Activated T-cell treated with anti-CD3 and anti-CD28 coated beads for 48 hours (primary cell): ENCODE results near the gene MED9.

ENCODE experiments used
- DNase-seq: peaks from one replicate; pipeline ENCODE4 v3.0.0-alpha.2; 2020; ENCODE audit warnings: low read depth

The MED9 gene

DNA sequence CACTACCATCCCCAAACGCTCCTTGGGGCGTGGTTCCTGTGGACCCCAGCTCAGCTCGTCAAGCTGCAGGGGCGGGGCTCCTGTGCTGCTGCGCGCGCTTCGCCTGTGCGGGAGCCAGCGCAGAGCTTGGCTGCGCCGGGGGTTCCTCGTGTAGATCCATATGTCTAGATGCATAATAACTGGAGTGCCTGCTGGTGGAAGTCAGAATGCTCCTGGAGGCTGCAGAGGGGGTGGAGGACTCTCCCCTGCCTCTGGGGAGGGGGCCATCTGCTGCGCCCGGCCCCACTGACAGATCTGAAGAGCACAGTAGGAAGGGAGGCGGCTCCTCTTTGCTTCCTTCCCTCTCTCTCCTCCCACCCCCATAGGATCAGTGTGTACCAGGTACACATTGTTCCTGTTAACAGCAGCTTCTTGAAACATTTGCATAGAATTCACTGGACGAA lies 14.8 kb downstream of the MED9 start:
- DNase-seq: no peak

DNA sequence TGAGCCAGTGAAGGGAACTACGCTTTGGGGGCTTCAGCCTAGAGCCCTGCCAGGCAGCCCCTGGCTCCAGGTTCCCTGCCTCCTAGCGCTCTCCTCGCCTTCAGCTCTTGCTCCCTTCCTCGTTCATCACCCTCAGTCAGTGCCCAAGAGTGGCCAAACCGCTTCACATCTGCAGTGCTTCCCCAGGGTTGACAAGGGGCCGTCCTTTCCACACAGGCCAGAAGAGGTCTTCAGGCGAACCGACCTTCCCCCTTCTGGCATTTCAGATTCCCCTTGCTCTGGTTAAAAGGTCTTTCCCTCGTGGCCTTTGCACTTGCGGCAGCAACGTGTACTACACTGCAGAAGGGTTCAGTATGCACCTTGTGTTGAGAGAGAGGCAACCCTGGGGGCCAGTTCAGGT lies 15.3 kb downstream of the MED9 start:
- no peak for DNase-seq

DNA sequence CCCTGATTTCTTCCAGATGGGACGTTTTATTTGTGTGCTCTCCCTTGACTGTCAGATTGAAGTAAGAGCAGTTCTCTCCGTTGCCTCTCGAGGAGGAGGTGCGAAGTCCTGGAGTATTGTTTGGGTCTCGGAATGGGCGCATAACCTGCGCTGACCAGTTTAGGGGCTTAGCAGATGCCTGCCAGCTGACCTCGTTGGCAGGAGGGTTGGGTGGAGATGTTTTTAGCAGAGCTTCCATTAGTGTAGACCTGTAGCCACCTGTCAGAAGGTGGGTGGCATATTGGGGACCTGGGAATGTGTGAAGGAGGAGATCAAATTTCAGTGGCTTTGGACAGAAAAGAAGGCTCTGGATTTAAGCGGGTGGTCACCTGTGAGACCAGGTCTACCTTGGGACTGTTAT lies 15.8 kb downstream of the MED9 start:
- no peak for DNase-seq

DNA sequence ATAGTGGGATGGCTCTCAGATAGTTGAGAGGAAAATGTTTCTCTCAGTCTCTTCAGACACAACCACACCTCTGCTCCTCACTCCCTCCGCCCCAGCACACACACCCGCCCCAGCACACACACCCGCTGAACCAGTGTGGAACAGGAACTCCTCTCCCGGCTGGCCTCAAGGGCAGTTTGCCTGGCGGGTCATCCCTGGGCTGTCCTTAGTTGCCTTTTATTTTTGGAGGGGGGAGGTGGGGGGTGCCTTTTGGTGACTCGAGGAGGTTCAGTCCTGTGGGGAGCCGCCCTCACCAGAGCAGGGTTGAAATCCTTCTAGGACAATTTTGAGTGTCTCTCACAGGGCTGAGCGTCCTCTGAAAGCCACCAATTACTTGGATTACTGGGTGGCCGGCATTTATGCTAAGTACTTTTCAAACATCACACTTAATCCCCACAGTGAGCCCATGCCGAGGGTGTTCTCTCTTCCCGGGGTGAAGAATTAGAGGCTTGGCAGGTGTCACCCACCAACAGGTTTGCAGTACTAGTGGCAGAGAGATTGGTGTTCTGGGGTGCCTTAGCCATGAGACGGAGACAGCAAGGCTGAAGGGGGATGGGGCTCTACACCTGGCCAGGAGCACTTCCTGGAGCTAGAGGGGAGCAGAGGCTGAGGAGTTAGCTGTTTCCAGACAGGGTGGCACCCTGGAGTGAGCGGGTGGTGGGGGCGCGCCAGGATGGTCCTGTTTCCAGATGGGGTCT lies 16.6 kb downstream of the MED9 start:
- no peak for DNase-seq

DNA sequence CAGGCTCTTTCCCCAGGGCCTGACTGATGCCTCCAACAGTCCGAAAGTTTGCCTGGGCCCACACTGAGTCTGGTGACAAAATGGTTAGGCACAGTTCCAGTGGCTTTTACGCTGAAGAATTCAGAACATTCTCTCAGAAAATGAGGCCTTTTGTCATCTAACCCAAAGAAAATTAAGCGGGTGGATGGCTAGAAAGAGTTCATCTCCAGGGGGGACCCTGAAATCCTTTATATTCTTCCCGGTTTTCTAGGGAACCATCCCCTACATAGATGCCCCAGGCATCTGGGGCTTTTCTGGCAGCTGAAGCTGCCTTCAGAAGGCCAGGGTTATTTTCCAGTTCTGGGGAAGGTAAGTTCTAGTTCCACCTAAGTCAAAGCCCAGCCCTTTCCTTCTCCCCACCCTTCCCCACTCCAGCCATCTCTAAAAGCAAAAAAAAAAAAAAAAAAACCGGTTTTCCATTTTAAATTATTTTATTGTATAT lies 17.2 kb downstream of the MED9 start:
- no peak for DNase-seq

DNA sequence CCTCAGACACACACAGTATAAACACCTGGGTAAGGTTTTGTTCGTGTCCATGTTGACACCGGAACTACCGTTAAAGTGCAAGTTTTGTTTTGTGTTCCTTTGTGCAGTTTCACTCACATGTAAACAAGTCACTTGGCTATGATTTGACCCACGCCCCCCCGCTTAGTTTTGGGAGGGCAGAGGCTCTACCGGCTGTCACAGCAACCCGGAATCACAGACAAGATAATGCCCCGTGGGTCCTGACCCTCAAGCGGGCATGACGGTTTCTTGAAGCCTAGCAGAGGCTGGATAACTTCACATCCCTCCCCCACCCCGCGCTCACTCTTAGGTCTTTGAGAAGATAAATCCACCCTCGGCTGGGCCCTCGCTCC lies 17.7 kb downstream of the MED9 start:
- DNase-seq: no peak

DNA sequence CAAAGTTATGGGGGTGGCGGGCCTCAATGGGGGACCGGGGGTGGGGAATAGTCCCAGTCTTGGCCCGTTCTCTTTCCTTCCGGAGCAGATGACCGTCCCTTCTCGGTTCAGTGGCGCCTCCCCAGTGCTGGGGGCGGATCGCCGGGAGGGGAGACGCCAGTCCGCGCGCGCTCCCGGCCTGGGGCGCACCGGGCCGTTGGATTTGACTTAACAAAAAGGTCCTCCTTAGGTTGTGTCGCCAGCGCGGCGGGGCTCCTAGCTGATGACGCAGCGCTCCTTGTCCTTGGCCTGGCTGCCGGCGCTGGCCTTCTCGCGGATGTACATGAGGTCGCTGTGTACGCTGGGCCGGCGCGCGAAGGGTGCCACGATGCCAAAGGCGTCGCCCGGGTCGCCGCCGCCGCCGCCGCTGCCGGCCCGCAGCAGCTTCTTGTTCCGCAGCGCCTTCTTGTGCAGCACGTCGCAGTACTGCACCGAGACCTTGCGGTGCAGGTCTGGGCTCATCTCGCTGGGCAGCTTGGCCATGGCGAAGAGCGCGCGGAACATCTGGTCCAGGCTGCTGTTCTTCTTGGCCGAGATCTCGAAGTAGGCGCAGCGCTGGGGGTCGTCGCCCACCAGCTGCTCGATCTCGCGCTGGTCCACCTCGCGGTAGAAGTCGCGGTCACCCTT lies 18.2 kb downstream of the MED9 start:
- no peak for DNase-seq

DNA sequence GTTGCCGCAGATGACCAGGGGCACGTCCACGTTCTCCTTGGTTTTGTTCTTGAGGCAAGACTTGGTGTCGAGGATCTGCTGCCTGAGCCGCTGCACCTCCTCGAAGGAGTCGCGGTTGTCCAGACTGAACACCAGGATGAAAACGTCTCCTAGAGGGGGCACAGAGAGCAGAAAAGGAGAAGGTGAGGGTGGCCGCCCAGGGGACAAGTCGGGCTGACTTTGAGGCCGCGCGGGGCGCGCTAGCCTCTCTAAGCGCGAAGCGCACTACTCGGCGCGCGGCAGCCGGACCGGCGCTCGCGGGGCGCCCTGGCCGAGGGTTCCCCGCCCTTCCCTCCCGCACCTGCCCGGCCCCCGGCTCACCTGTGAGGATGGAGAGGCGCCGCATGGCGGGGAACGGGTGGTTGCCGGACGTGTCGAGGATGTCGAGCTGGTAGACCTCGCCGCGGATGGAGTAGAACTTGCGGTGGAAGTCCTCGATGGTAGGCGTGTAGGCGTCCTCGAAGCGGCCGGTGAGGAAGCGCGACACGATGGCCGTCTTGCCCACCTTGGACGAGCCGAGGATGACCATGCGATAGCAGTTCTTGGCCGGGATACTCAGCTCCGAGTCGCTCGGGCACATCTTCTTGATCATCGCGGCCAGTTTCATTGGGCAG lies 18.9 kb downstream of the MED9 start:
- DNase-seq: no peak

DNA sequence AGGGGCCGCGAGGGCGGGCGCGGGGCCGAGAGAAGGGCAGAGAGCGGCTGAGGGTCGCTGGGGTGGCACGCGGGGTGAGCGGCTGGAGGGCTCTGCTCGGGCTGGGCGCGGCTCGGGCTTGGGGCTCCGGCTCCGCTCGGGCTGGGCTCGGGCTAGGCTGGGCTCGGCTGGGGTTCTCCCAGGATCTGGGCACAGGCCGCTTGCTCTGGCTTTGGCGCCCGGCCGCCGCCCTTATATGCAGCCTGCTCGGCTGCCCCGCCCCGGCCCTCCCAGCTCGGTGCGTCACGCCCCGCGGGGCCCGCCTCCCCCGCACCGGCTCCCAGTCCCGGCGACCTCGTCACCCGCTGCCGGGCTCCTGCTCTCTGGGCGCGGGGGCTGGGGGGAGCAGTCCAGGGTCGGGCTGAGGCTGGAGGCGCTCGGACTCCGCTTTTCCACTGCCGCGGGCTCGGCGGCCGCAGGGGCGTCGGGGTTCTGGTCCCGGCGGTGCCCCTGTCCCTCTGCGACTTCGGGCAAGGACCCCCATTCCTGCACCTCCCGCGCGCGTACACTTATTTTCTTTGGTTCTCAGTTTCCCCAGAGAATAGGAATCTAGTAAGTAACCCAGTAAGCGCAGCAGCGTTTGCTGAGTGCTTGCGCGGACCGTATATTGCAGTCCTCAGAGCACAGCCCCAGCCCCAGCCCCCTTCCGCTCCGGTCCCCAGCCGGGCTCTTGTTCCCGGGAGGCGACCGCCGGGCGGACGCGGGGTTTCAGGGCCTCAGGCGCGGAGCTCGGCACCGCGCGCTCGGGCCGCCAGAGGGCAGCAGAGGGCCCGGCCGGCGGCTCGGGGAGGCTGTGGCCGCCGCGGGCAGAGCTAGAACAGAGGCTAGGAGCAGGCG lies 19.6 kb downstream of the MED9 start, which contains the start of gene RASD1:
Gene RASD1, minus strand, starts transcription at position 207 of the 876 bp plus-strand sequence. CDS start 214 bp downstream, outside the sequence.
- DNase-seq: peak; percentile 85

DNA sequence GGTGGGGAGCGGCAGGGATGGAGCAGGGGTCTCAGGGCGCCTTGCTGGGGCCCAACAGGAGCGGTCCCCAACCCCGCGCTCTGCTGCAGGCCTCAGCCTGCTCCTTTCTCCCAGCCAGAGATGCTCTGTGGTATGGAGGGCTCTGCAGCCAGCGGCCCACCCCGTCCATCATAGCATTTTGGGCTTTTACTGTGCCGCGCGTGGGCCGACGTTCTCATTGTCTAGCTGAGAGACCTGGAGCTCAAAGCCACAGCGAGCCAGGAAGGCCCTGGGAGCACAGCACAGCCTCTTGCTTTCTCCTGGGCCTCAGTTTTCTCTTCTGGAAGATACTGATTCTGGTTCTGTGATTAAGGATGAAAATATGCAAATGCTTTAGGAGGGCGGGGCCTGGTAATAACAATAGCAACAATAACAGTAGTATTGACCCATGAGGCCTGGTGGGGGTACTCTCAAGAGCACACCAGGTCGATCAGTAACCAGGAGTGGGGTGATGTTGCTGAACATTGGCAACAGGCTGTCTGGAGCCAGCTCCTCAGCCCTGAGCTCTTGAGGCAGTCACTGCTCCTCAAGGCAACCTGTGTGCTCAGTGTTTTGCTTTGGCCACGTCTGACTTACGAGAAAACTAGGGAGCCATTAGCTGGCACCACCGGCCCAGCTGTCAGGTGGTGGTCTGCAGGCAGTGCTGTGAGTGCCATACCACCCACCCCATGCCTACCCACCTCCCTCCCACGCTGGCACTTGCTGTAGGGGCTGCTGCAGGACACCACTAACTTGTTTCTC lies 20.5 kb downstream of the MED9 start:
- DNase-seq: no peak

DNA sequence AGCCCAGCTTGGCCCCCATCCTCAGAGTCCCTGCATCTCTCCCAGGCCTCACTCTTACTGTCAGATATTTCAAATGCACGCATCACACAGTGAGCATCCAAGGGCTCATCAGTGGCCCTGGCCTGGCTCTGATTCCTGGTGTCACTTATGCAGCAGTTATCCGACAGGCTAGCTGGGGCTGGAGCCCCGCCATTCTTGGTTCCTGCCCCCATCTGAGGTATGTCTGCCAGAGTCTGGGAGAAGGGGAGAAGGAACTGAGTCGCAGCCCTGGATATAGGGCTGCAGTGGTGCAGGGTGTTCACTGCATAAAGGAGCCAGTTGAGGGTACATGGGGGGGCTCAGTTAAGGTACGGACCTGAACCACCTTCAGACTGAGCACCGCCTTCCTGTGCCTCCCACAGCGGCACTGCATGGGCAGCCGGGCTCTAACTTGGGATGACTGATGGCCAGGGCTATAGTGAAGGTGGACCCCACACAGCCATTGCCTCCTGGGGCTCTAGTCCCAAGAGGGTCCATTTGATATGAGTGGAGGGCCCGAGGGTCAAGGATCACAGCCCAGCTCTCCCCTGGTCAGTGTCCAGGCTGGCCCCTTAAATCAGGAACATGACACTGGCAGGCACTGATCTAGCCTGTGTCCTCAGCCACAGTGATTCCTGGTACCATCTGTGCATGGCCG lies 21.2 kb downstream of the MED9 start:
- DNase-seq: no peak

DNA sequence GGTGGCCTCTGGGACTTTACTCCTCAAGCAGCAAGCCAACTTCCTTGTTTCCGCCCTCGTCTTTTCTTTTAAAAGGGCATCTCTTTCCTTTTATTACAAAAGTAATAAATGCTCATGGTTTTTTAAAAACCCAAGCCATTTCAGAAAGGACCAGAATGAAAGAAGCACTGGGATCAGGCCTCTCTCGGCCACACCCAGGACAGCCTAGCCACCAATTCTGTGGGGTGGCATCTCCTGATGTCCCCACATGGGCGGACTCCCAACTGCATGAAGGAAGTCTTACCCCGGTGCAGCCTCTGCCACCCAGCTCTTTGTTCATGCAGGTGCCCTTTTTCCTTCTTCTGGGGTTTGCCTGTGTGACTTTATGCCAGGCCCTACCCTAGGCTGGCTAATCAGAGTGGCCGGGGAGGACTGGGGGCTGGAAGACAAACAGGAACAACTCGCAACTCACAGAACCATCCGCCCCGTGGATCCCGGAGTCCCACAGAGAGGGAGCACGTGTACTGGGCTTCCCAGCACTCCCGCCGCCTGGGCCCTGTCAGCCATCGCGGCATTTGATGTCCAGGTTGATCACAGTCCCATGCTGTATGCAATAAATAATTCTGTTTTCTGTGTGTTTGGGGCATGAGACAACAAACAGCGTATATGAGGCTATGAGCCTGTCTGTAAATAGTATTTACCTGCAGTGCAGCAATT lies 22.0 kb downstream of the MED9 start:
- DNase-seq: no peak

DNA sequence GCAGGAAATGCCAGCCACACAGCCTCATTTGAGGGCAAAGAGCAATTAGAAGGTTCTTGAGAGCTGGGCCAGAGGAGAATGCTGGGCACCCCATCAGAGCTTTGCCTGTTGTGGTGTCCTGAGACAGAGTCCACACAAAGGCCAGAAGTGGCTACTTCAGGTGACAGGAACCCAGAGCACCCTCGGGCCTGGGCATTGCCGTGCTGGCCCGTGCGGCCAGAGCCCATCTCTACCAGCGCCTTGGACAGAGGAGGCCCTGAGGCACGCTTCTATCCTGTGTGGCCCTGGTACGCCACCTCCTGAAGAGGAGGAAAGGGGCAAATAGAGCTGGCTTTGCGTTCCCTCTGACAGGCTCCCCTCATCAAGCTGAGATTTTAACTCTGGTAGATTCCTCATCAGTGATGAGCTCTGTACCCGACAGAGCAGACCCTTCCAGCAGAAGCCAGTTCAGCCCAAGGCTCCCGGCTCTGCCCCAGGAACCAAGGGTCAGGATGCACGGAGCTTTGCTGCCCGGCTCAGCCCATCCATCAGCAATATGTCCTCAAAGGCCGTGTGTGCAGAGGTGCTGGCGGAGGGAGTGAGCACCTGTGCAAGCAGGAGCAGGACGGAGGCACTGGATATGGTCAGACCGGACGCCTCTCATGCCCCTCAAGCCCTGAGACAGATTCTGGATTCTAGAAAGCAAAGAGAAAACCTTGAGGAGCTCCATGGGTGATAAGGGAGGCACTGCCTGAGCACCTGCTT lies 22.8 kb downstream of the MED9 start:
- DNase-seq: no peak

DNA sequence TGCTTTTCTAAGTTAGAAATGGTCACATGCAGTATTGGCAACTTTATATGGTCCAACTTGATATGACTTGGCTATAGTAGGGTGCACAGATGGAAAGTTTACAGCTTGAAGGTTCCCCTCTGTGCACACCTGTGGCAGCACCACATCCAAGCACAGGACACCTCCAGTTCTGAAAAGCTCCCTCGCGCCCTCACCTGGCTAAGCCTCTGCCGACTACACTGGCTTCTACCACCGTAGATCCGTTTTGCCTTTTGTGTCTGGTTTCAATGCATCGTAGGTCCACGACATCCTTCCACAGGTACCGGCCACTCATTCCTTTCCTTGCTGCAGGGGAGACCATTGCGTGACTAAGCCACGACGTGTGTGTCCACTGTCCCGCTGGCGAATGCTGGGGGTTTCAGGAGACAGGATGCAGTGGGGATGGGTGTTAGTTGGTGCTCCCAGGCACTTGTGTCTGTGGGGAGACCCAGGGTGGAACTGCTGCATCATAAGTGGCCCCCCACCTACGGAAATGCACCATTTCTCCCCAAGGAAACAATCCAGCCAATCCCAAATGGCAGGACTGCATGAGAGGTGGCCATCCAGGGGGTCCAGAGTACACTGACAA lies 24.3 kb downstream of the MED9 start:
- DNase-seq: no peak

DNA sequence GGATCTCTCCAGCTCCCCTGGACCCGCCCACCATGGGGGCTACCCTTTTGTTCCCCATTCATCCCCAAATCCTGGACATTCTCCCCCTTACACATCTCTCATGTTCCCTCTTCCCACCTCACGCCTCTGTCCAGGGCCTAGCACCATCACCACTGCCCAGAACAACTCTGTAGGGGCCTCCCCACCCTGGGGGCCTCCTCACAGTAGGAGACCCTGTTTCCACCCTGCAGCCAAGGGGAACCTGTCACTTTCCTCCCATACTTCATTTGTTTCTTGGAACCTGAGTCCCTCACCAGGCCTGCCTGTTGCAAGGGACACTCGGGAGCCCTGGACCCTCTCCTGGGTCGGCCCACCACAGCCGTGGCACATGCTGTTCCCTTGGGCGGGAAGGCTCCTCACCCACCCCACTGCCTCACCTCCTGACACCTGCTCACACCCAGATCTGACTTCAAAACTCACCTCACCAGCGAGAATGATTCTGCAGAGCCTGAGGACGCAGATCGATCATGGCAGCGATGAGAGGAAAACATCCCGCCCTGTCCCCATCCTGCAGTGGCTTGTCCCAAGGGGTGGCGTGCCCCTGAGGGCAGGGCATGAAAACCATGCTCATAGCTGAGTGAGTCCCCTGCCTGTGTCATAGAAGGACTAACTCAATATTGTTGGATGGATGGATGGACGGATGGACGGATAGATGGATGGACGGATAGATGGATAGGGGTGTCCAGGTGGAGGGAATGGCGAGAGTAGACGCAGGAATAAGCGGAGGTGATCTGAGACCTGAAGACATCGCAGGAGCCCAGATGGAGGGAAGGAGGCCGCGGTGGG lies 26.2 kb downstream of the MED9 start:
- no peak for DNase-seq

DNA sequence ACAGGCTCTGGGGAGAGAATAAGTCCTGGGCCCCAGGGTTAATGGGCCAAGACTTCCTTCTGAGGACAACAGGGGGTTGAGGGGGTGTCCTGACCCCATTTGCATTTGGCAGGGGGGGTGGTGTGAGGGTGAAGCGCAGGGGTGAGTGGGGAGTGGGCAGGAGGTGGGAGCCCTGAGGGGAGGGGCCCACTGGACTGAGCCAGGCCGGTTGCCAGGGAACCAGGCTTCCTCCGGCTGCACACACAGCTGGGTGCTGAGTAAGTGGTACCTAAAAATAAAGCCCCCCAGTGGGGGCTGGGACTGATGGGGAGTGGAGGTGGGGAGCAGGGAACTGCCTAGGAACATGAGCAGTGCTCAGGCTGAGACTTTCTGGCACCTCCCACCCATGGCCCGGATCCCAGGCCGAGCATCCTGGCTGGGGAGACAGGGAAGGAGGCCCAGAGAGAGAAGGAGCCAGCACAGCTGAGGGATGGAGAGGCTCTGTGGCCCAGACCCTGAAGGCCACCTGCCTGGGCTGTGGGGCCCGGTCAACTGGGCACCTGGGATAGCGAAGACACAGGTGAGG lies 26.8 kb downstream of the MED9 start:
- no peak for DNase-seq

DNA sequence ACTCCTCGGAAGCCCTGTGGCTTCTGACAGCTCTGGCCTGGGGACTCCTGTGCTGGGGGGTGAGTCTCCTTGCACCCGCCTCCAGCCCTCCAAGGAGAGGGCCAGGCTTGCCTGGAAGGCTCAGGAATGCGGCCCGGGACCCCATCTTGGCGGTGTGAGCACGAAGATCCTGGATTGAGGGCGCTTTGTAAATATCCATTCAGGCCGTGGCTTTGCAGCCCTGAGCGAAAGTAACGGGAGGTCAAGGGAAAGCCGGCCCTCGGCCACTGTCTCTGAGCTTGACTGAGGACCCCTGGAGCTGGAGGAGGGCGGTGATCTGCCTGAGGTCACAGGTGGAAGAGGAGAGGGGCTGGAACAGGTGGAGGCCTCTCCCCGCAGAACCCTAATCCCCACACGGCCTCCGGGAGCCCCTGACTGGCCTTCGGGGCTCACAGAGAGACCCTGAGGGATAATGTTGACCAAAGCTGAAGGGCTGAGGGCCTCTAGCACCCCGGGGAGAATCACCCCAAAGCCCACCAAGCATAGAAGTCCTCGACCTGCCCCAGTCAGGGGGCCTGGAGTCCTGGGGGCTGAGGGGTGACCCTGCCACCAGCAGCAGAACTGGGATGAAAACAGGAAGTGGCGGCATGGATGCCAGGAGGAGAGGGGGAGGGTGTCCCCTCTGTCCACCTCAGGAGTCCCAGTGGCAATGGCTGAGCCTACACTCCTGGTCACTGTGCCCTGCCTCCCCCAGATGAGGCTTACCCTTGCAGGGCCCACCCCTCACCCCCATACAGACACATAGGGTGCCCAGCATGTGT lies 27.7 kb downstream of the MED9 start:
- no peak for DNase-seq
